Epidermal melanocyte (primary cell): ENCODE measurements around the gene TNRC6C.
"Not testable (repeated sequence)": the region's sequence is repeated elsewhere in the genome, so short reads cannot be mapped to it uniquely, and the experiment has no call there.

ENCODE experiments used
- DNase-seq: peaks from one replicate; pipeline ENCODE4 v3.0.0; 2011; ENCODE audit warnings: low spot score; ENCODE audit not compliant: insufficient read length

Gene TNRC6C

GRCh38 chr17:77962348-77962747 is 3.8 kb downstream of the TNRC6C start:
- DNase-seq: no peak

DNA sequence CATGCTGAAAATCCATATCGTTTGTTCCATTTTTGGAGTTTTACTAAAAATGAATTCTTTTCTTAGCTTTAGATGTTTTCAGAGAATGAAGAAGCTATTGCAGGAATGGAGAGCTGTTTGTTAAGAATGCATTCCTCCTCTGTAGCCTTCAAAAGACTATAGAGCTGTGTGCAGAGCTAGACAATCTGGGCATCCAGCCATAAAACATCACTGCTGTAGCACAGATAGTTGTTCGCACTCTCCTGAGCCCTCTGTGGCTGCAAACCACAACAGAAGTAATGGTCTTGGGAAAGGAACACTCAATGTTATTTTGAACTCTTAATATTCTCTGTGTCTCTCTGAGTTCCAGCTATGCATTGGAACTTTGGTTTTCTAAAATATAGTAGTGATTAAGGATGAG is 4.9 kb downstream of the TNRC6C start:
- peak; percentile 80 for DNase-seq

- no peak for DNase-seq
Observed at GRCh38 chr17:77965352-77965751, 6.8 kb downstream of the TNRC6C start.

DNA sequence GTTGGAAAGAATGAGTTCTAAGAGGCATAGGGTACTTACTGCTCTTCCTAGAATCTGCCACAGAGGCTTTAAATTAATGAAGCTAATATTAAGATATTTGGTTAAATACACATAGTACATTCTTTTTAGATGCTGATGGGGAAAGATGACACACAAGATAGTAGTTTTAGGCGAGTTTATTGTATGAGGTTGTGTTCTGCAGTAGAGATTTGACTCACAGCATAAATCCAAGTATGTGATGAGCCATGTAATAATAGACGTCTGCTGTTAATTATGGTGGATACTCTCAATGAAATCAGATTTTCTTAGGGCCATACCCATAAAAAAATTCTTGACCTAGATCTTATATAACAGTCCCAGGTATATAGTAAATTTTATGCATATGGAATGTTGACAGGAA is 8.0 kb downstream of the TNRC6C start:
- DNase-seq: no peak

DNA sequence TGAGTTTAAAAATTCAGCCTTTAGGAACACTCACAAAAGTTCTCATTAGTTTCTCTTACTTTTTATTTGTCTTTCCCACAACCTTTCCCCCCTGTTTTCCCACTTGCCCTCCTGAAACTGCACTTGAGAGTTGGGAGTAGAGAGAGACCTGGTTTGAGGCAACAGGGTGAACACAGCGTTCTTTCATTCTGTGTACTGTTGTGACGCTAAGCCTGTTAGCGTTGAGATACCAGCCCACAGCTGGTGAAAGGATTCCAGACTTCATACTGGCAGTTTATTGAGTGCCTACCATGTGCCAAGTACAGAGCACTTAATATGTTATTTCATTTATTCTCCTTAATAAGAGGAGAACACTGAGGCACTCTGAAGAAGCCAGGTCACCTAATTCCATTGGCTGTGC is 10.3 kb downstream of the TNRC6C start:
- DNase-seq: no peak

DNA sequence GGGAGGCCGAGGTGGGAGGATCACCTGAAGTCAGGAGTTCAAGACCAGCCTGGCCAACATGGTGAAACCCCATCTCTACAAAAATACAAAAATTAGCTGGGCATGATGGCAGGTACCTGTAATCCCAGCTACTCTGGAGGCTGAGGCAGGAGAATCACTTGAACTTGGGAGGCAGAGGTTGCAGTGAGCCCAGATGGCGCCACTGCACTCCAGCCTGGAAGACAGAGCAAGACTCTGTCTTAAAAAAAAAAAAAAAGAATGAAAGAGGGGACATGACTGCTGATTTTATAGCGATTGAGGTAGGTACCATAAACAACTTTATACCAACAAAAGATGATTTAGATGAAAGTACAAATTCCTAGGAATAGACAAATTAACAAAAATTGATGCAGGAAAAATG is 13.8 kb downstream of the TNRC6C start:
- DNase-seq: not testable (repeated sequence)

- DNase-seq: no peak
Observed at GRCh38 chr17:77973953-77974352, 15.4 kb downstream of the TNRC6C start.

DNA sequence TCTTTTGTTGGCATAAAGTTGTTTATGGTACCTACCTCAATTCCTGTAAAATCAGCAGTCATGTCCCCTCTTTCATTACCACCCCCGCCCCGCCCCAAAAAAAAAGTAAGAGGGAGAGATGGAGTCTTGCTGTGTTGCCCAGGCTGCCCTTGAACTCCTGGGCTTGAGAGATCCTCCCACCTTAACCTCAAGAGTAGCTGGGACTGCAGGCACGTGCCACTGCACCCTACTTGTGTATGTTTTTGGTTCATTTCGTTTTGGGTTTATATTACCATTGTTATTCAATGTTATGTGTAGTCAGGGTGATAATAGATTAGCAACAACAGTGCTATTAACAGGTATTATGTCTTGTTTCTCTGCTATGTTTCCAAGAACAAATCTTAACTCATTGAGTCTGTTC is 15.9 kb downstream of the TNRC6C start:
- no peak for DNase-seq

DNA sequence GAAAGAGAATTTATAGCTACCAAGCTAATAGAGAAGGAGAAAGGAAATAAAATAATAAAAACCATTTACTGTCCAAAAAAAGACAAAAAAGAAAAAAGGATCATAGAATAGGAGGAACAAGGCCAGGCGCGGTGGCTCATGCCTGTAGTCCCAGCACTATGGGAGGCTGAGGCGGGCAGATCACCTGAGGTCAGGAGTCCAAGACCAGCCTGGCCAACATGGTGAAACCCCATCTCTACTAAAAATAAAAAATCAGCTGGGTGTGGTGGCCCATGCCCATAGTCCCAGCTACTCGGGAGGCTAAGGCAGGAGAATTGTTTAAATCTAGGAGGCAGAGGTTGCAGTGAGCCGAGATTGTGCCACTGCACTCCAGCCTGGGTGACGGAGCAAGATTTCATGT is 23.9 kb downstream of the TNRC6C start:
- not testable (repeated sequence) for DNase-seq

GRCh38 chr17:77990301-77990700 is 31.8 kb downstream of the TNRC6C start:
- DNase-seq: no peak

DNA sequence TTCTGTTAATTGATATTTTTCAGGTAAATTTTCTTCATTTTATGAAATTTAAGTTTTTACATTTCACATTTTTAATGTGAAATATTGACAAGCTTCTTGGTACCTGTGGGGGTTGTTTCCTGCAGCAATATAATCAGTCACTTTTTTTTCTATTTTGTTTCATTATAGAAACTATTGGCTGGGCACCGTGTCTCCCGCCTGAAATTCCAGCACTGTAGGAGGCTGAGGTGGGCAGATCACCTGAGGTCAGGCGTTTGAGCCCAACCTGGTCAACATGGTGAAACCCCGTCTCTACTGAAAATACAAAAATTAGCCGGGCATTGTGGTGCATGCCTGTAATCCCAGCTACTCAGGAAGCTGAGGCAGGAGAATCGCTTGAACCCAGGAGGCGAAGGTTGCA is 35.2 kb downstream of the TNRC6C start:
- DNase-seq: not testable (repeated sequence)

DNA sequence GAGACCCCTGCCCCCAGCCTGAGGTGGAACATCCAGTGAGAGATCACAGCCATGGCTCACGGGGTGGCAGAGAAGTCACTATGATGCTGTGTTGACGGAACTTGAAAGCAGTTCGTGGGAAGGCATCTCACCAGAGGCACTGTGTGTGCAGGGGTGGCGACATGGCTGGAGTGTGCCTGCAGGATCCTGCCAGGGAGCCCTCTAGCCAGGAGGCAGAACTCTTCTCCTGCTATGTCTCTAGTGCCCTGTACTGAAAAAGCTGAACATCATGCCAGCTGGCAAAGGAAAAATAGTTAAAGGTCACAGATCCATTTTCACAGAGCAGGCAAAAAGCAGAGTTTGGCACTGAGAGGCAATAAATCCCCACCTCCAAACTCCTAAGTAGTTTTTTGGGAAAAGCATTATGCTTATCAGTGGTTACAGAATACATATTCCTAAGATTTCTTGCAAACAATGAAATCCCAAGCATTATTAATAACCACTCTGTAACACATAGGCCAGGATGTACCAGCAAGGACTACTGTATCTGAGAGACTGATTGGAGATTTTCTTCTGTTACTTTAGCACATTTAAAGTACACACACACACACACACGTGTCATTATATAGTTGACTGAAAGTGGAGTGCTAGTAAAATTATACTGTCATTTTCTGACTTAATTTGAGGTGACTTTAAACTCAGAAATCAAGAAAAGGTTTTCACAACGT is 36.8 kb downstream of the TNRC6C start:
- no peak for DNase-seq

DNA sequence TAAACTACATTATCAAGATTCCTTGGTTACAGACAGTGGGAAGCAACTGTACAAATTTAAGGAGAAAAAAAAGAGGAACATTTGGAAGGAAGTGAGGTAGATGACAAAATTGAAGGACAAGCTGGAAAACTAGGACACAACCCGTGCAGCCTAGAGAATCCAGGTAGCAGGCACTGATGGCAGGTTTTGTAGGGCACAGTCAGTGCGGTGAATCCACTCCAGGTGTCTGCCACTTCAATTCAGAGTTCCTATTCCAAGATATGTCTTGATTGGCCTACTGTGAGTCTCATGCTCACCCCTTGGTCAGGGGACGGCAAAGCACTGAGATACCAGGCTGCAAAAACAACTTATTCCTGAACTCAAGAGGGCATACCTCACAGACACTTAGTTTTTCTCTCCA is 37.8 kb downstream of the TNRC6C start:
- DNase-seq: no peak

DNA sequence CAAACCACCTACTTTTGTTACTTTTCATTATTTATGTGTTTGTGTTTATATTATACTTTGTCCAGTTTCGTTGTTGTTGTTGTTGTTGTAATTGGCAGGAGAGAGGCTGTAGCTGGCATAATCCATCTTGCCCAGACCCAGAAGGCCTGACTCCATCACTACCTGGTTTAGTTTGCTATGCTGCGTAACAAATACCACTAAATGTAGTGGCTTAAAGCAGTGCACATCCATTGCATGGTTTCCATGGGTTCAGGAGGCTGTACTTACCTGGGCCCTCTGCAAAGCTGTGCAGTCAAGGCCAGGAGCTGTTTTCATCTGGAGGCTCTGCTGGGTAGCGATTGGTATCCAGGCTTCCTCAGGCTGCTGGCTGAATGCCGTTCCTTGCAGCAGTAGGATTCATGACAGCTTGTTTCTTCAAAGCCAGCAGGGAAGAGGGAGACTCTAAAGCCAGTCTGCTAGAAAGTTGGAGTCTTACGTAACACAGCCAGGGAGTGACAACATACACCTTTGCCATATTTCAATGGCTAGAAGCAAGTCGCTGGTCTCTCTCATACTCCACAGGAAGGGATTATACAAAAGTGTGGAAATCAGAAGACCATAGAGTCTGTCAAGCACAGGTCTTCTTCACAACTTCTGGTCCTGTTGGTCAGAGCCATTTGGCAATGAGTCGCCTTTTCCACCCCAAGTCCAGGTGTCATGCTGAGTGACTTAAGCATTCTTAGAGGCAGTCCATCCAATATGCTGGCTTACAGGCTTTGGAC is 41.1 kb downstream of the TNRC6C start:
- DNase-seq: no peak

DNA sequence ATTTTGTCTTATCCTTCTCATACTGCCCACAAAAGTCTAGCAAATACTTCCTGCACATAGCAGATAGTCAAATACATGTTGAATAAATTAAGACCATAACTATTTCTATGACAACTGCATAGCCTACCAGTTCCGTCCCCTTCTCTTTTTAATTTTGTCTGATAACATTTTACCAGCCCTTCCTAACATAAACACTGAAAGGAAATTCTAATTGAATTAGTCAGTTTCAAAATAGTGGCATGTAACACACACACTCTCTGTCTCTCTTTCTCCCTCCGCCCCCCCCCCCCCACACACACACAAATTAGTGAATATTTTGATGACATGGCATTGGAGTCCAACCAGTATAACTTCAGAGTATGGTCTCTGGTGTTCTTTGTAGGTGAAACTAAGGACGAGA is 41.8 kb downstream of the TNRC6C start:
- no peak for DNase-seq

DNA sequence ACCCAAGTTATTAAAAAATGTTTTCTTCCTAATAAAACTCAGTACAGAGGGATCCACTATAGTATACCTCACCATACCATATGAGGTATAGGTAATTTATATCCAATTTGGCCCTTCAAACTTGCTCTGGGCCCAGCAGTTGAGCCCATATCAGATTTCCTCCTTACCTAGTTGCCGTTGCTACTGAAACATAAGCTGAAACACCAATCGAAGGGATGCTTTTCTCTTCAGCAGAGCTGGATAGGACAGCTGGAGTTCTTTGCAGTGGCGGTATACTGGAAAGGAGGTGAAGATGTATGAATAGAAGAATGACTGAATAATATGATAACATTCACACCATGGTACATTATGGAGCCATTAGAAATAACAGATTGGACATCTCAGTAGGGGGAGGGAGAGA is 42.7 kb downstream of the TNRC6C start:
- DNase-seq: no peak

DNA sequence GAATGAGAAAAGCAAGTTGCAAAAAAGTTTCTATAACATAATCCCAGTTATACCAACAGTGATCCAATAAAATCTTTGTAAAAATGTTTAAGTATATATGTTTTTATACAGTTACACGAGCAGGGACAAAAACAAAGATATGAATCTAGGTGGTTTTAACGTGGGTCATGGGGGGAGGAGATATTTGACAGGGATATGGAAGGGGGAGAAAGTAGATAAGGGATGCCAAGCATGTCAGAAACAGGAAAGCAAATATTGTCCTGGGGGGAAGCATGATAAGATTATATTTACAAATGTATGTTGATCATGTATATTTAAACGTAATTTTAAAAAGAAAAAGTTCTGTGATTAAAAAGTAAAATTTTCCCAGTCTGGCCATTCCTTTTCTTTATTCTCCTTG is 43.1 kb downstream of the TNRC6C start:
- no peak for DNase-seq

DNA sequence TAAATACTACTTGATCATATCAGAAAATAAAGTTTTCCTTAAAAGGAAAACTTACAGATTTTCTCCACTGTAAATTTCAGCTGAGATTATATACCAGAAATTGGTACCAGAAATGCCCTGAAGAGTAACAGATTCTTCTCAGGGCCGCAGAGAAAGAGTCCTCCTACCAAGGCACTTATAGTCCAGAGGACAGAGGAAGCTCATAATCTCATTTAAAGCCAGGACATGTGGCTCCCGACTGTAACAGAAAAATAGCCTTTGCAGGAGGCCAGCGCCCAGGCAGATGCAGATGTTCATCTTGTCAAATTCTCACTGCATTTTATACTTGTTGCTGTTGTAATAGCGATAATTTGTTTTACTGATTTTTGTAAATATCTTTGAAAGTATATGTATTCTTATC is 43.7 kb downstream of the TNRC6C start:
- DNase-seq: no peak

DNA sequence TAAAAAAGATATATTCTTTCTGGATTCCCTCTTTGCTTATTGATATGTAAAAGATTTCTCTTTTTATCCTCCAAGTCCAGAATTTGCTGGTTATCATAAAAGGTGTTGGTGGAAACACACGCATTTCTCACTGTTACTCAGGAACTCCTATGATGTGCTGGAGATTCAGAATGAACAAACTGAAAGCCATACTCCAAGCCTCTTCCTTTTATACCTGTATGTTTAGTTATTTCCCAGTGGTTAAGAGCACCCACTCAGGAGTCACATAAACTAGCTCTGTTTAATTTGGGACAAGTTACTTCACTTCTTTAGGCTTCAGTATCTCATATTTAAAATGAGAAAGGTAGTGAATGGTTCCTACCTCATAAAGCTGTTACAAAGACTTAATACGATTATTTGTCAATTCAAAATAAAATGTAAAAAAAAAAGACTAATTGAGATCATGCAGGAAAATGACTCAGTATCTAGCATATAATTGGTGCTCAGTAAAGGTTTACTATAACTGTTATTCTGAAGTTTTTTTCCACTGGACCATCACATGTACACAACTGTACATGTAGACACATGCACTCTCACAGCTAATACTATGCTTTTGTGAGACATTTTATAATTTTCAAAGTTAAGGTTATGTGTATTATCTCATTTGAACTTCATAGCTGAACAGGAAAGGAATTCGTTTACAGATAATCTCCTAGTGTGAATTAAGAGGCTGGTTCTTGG is 47.1 kb downstream of the TNRC6C start:
- no peak for DNase-seq

DNA sequence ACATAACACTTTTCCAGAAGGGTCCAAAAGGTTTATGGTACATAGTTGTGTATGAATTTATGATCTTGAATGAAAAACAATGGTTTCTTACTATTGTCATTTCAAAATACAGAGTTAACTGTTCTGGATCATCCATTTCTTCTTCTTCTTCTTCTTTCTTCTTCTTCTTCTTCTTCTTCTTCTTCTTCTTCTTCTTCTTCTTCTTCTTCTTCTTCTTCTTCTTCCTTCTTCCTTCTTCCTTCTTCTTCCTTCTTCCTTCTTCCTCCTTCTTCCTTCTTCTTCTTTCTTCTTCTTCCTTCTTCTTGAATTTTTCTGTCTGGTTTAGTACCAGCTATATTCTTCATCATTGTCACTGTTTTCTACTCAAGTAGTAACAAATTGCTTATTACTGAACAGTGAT is 47.8 kb downstream of the TNRC6C start:
- DNase-seq: no peak

GRCh38 chr17:78007647-78008046 is 49.1 kb downstream of the TNRC6C start:
- no peak for DNase-seq

DNA sequence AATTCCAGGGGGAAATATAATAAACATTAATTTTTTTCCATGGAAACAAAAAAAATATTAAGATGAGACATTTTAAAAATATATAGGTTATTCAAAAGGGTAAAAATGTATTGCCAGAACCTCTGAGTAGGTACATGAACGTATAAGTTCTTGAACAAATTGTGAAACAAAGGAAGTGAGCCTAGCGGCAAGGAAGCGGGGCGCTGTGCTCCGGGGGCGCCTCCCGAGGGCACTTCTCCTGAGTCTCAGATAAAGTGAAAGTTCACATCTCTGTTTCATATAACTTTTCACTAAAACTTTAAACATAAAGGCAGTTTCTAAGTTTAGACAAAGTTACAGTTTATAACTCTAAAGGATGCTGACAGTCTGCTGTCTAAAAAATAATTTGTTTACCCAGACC is 52.3 kb downstream of the TNRC6C start:
- no peak for DNase-seq
